IMR-90 (cell line): ENCODE data around the gene FAM20B. TPM values are rescaled to one million over a fixed set of nuclear protein-coding genes. Genes with fewer than 3 reads are reported as not detected.
A peak's percentile ranks its signal among the peaks of the same experiment; 100 is the strongest.

Experiments used
- ATAC-seq: fragments of 200-7000 bp; cut with Tn5 transposase; 2 replicates; pipeline ENCODE4 v1.9.1; 2020; ENCODE audit warnings: low read depth, mild to moderate bottlenecking, moderate library complexity
- Bru-seq: library from RNA; stranded (reverse); fragments of 400-500 nt; gene quantifications from one replicate; lab custom pipeline; 2021; lab: Mats Ljungman, UMichigan
- BruChase-seq, 2 experiments: library from RNA; stranded (reverse); fragments of 400-500 nt; gene quantifications; one replicate each; lab custom pipeline; 2021; lab: Mats Ljungman, UMichigan
- BruUV-seq: library from RNA; stranded (reverse); fragments of 400-500 nt; replicated peaks from 2 replicates; lab custom pipeline; 2021; lab: Mats Ljungman, UMichigan
- CTCF ChIA-PET: fragments of 300-600 bp; formaldehyde crosslinking; extraction: SDS; loops from one replicate; lab custom pipeline; 2021; ENCODE audit warnings: antibody characterized with exemption; lab: Yijun Ruan, JAX
- POLR2A ChIA-PET: fragments of 300-600 bp; sonication (Branson Sonifier 250); formaldehyde crosslinking; loops from one replicate; lab custom pipeline; 2022; ENCODE audit warnings: antibody characterized with exemption; ENCODE audit not compliant: unreplicated experiment; lab: Charles Lee
- DNase-seq: peaks from one replicate; pipeline ENCODE4 v3.0.0; 2013
- H2AFZ ChIP-seq: replicated peaks from 2 replicates; pipeline ENCODE3; 2013; ENCODE audit warnings: low read length, mild to moderate bottlenecking; ENCODE audit not compliant: poor library complexity
- H2AK5ac ChIP-seq: 2 replicates; pipeline ENCODE4 v1.6.1; 2013; ENCODE audit warnings: low read depth, low read length, inconsistent platforms
- H2AK9ac ChIP-seq: replicated peaks from 2 replicates; pipeline ENCODE3; 2013; ENCODE audit warnings: mild to moderate bottlenecking, low read depth, low read length, moderate library complexity; ENCODE audit not compliant: poor library complexity
- H2BK120ac ChIP-seq: 2 replicates; pipeline ENCODE4 v1.6.1; 2013; ENCODE audit warnings: low read depth, low read length, inconsistent platforms
- H2BK15ac ChIP-seq: 3 replicates; pipeline ENCODE4 v1.6.1; 2013; ENCODE audit warnings: low read depth, low read length, inconsistent platforms
- H2BK20ac ChIP-seq: 2 replicates; pipeline ENCODE4 v1.6.1; 2013; ENCODE audit warnings: low read depth, mild to moderate bottlenecking, inconsistent platforms, low read length, moderate library complexity
- H2BK5ac ChIP-seq: 2 replicates; pipeline ENCODE4 v1.6.1; 2013; ENCODE audit warnings: mild to moderate bottlenecking, low read depth, low read length, inconsistent platforms; ENCODE audit not compliant: poor library complexity, severe bottlenecking
- H3K14ac ChIP-seq: replicated peaks from 2 replicates; pipeline ENCODE4 v1.6.1; 2013; ENCODE audit warnings: low read depth, low read length, inconsistent platforms
- H3K18ac ChIP-seq: 2 replicates; pipeline ENCODE4 v1.6.1; 2013; ENCODE audit warnings: low read depth, low read length, control low read depth
- H3K23ac ChIP-seq: 2 replicates; pipeline ENCODE4 v1.6.1; 2013; ENCODE audit warnings: low read depth, low read length, inconsistent platforms
- H3K27ac ChIP-seq: 2 replicates; pipeline ENCODE4 v1.5.1; 2013; ENCODE audit warnings: mild to moderate bottlenecking, control low read depth, low read length; ENCODE audit not compliant: insufficient read depth
- H3K27me3 ChIP-seq: 2 replicates; pipeline ENCODE4 v1.6.1; 2013; ENCODE audit warnings: low read length; ENCODE audit not compliant: control insufficient read depth, insufficient read depth
- H3K36me3 ChIP-seq: 2 replicates; pipeline ENCODE4 v1.6.1; 2013; ENCODE audit warnings: low read length, mixed read lengths; ENCODE audit not compliant: control insufficient read depth, insufficient read depth
- H3K4ac ChIP-seq: 2 replicates; pipeline ENCODE4 v1.6.1; 2013; ENCODE audit warnings: low read depth, low read length, inconsistent platforms
- H3K4me1 ChIP-seq: 2 replicates; pipeline ENCODE4 v1.6.1; 2013; ENCODE audit warnings: low read length, mixed read lengths; ENCODE audit not compliant: control insufficient read depth, insufficient read depth
- H3K4me2 ChIP-seq: 2 replicates; pipeline ENCODE4 v1.6.1; 2013; ENCODE audit warnings: low read depth, mild to moderate bottlenecking, control low read depth, low read length, moderate library complexity
- H3K4me3 ChIP-seq: 2 replicates; pipeline ENCODE4 v1.5.1; 2013; ENCODE audit warnings: low read depth, mild to moderate bottlenecking, control low read depth, low read length, moderate library complexity; ENCODE audit not compliant: insufficient read depth
- H3K56ac ChIP-seq: 2 replicates; pipeline ENCODE4 v1.6.1; 2013; ENCODE audit warnings: low read length, inconsistent platforms; ENCODE audit not compliant: insufficient read depth; ENCODE audit errors: extremely low read depth
- H3K79me1 ChIP-seq, 2 experiments: 2 replicates each; pipeline ENCODE4 v1.6.1; 2013; ENCODE audit warnings: low read length in 2 of 2, inconsistent platforms in 1 of 2, low read depth in 1 of 2
- H3K9ac ChIP-seq: 2 replicates; pipeline ENCODE4 v1.6.1; 2013; ENCODE audit warnings: low read depth, low read length, control low read depth
- H3K9me1 ChIP-seq: 2 replicates; pipeline ENCODE4 v1.6.1; 2013; ENCODE audit warnings: low read length, inconsistent platforms; ENCODE audit not compliant: insufficient read depth
- H3K9me3 ChIP-seq: 2 replicates; pipeline ENCODE4 v1.6.1; 2013; ENCODE audit warnings: low read length; ENCODE audit not compliant: control insufficient read depth, insufficient read depth
- H4K20me1 ChIP-seq: 2 replicates; pipeline ENCODE4 v1.6.1; 2013; ENCODE audit warnings: low read length, inconsistent platforms; ENCODE audit not compliant: insufficient read depth
- H4K5ac ChIP-seq: 2 replicates; pipeline ENCODE4 v1.6.1; 2013; ENCODE audit warnings: mild to moderate bottlenecking, low read depth, low read length, control low read depth
- H4K8ac ChIP-seq, 2 experiments: 2 replicates each; pipeline ENCODE4 v1.6.1; 2013; ENCODE audit warnings: low read depth in 2 of 2, low read length in 2 of 2, control low read depth in 1 of 2, inconsistent platforms in 1 of 2
- H4K91ac ChIP-seq: 2 replicates; pipeline ENCODE4 v1.6.1; 2013; ENCODE audit warnings: low read depth, low read length, inconsistent platforms; ENCODE audit not compliant: insufficient read depth
- BHLHE40 ChIP-seq: fragments of 150-350 bp; IDR thresholded peaks from 2 replicates; pipeline ENCODE4 v1.6.1; 2016; ENCODE audit warnings: mild to moderate bottlenecking, low read depth, low read length
- CEBPB ChIP-seq: IDR thresholded peaks from 2 replicates; pipeline ENCODE4 v1.6.1; 2012; ENCODE audit warnings: low read depth, low read length, improper control_type of control experiment
- FOS ChIP-seq: fragments of 150-350 bp; IDR thresholded peaks from 2 replicates; pipeline ENCODE4 v1.6.1; 2016; ENCODE audit warnings: low read depth, low read length
- MAZ ChIP-seq: IDR thresholded peaks from 2 replicates; pipeline ENCODE4 v1.6.1; 2012; ENCODE audit warnings: low read depth, mild to moderate bottlenecking, low read length, improper control_type of control experiment, moderate library complexity, borderline replicate concordance
- WGBS, 2 experiments: methylation state at CpG; one replicate each; pipeline versions ENCODE4 v1.1.5 to v1.1.7; 2013; ENCODE audit warnings: missing lambda C conversion rate in 2 of 2; ENCODE audit not compliant: insufficient read length in 1 of 2; ENCODE audit errors: extremely low coverage in 2 of 2; 5-methylcytosine and 5-hydroxymethylcytosine counted together
- dilution Hi-C: fragments of 300-500 bp; cut with HindIII; formaldehyde crosslinking; loops from one replicate; pipeline ENCODE4 v1.14.3; 2018; ENCODE audit warnings: low sequenced_read_pairs; ENCODE audit not compliant: unreplicated experiment
- in situ Hi-C: fragments of 300-500 bp; cut with MboI; formaldehyde crosslinking; loops from 3 replicates; pipeline ENCODE4 v1.14.3; 2019; ENCODE audit warnings: low sequenced_read_pairs, inconsistent platforms, mixed read lengths
- intact Hi-C: fragments of 100-400 bp; cut with micrococcal nuclease; formaldehyde crosslinking; loops from 2 replicates; pipeline ENCODE4 v1.10.0; 2022
- long read RNA-seq: library from polyadenylated mRNA; unstranded; transcript quantifications from one replicate; pipeline ENCODE4 v2.0.0, GENCODE V29; 2021; ENCODE audit not compliant: unreplicated experiment
- polyA plus RNA-seq, 3 experiments: library from polyadenylated mRNA; depleted of rRNA; stranded (reverse); fragments of >200 nt; gene quantifications; 2 replicates each; pipeline ENCODE4 v1.2.3, GENCODE V29; 2012; ENCODE audit warnings: low replicate concordance in 1 of 3
- total RNA-seq: library from RNA; depleted of rRNA; stranded (reverse); fragments of >200 nt; gene quantifications from 2 replicates; pipeline ENCODE4 v1.2.3, GENCODE V29; 2012; rRNA removed

FAM20B gene
- total RNA-seq = 36.7 and 38.4 TPM in 2 replicates
- 13.4 and 17.1 TPM in 2 replicates for polyA plus RNA-seq (2012; rRNA removed)
- polyA plus RNA-seq (2012; cell fraction: cytosol; rRNA removed) = 6.9 and 7.0 TPM in 2 replicates
- polyA plus RNA-seq (2012; cell fraction: nucleus; rRNA removed; ENCODE audit: low replicate concordance) = 3.9 and 9.7 TPM in 2 replicates
- Bru-seq, nascent RNA = percentile 79 among the genes with signal in this experiment
- BruChase-seq, experiment 1, labeled RNA remaining after a 6-hour chase = percentile 87 among the genes with signal in this experiment
- percentile 78 among the genes with signal in this experiment for BruChase-seq, experiment 2, labeled RNA remaining after a 2-hour chase
- long read RNA-seq, full-length matches to known transcripts = 3 of 12 reads
- long read RNA-seq, partial matches to known transcripts = 1 of 12 reads
- long read RNA-seq, other reads (novel, unspliced or antisense) = 8 of 12 reads

GRCh38 chr1:179025125-179025974 lies at the start of gene FAM20B:
Gene FAM20B, plus strand, starts transcription at chr1:179025894. Its CDS starts 17,954 bp downstream, at chr1:179043848.
- TF ChIP-seq MAZ (peak; percentile 86), FOS (no peak), BHLHE40 (peak; percentile 85), CEBPB (no peak)
- Histone ChIP-seq H2AK9ac (peak within 1 kb of the TSS; percentile 21), H3K4me1 (no peaks in the 10 kb centered on the region), H3K4me3 (peak within 1 kb of the TSS; percentile 90), H4K20me1 (no peaks in the 10 kb centered on the region; the same call in 1 of the 2 replicates), H2AK5ac (no peak within 1 kb of the TSS; the same call in 1 of the 2 replicates), H3K9ac (peak within 1 kb of the TSS; percentile 89), H3K18ac (peak within 1 kb of the TSS; percentile 33), H2BK120ac (peak within 1 kb of the TSS; percentile 86), H2AFZ (peak within 1 kb of the TSS; percentile 94), H4K5ac (peak within 1 kb of the TSS; percentile 40), H3K56ac (peak within 1 kb of the TSS; percentile 28; the same call in 1 of the 2 replicates), H3K27ac (peak within 1 kb of the TSS; percentile 33), H2BK5ac (peak within 1 kb of the TSS; percentile 50), H3K36me3 (no peaks in the 10 kb centered on the region), H3K79me1 (peaks cover 17 to 28% of the 10 kb centered on the region in 2 experiments), H3K4me2 (peak within 1 kb of the TSS; percentile 96), H4K91ac (peak within 1 kb of the TSS; percentile 47), H2BK15ac (no peak within 1 kb of the TSS; the same call in 2 of the 3 replicates), H3K23ac (peak within 1 kb of the TSS; percentile 91), H3K4ac (peak within 1 kb of the TSS; percentile 51), H3K27me3 (no peaks in the 10 kb centered on the region), H4K8ac (peak within 1 kb of the TSS; percentile 63 to 92), H3K9me1 (no peaks in the 10 kb centered on the region; the same call in 1 of the 2 replicates), H3K14ac (peak within 1 kb of the TSS; percentile 85), H3K9me3 (no peaks in the 10 kb centered on the region), H2BK20ac (peak within 1 kb of the TSS; percentile 39; the same call in 1 of the 2 replicates)
- intact Hi-C loops (loop anchor here (5.0 kb wide), 1 partner anchor 52 kb away; no protein-coding TSS in a partner anchor), in situ Hi-C loops (no loop called here), dilution Hi-C loops (no loop called here)
- BruUV-seq = no TSS peak
- DNase-seq = peak; percentile 88
- ATAC-seq = peak; percentile 95
- ChIA-PET POLR2A (interaction anchor here (0.6 kb wide), 1 partner anchor 651 kb away, joined by 3 read pairs; no protein-coding TSS in a partner anchor), CTCF (no interaction called here)
- WGBS, 2 experiments = 0% methylated on average over 16 of the region's 58 CpGs; no CpG with 5 or more reads in 1 of the 2 experiments
